Hematopoietic multipotent progenitor cell treated with erythropoietin and hydrocortisone succinate and interleukin-3 and kit ligand, for 4 days (in vitro differentiated cells): ENCODE measurements around the gene C9orf43.
A peak's percentile ranks its signal among the peaks of the same experiment; 100 is the strongest.

ENCODE experiments used
- DNase-seq: peaks from one replicate; pipeline ENCODE4 v3.0.0-alpha.2; 2015

Gene C9orf43

DNA sequence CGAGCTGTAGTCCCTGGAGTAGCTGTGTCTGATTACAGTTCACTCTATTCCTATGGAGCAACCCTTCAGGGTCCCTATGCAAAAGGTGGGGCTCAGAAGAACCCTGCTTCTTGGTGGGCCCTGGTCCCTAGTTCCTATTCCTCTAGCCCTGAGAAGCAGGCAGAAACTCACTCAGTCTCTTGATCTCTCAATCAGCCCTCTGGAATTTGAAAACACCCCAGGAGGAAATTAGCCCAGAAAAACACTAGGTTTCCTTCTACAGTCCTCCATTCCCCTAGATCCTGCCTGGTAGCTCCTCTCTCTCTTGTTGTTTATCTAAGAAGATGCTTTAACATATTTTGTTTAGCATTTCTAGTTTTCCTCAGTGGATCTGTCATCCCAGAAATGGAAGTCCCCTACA is 60.6 kb downstream of the C9orf43 start:
- no peak for DNase-seq

DNA sequence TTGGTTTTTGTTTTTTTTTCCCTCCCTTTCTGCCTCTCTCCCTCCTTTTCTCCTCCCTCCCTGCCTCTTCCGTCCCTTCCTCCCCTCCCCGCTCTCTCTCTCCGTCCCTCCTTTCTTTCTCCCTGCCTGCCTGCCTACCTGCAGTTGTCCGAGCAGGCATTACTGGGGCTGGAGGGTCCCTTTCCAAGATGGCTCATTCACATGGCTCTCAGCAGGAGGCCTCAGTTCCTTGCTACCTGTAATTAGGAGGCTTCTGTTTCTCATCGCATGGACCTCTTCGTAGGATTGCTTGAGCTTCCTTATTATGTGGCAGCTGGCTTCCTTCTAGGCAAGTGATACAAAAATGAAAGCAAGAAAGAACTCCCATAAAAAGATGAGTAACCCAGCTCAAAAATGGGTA is 61.0 kb downstream of the C9orf43 start:
- no peak for DNase-seq

DNA sequence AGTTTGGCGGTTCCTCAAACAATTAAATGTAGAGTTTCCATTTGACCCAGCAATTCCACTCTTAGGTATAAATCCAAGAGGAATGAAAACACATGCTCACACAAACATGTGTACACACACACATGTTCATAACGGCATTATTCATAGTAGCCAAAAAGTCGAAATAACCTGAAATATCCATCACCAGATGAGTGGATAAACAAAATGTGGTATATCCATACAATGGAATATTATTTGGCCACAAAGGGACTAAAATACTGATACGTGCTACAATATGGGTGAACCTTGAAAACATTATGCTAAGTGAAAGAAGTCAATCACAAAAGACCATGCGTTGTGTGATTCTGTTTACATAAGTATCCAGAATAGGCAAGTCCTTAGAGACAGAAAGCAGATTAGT is 61.7 kb downstream of the C9orf43 start:
- DNase-seq: no peak

DNA sequence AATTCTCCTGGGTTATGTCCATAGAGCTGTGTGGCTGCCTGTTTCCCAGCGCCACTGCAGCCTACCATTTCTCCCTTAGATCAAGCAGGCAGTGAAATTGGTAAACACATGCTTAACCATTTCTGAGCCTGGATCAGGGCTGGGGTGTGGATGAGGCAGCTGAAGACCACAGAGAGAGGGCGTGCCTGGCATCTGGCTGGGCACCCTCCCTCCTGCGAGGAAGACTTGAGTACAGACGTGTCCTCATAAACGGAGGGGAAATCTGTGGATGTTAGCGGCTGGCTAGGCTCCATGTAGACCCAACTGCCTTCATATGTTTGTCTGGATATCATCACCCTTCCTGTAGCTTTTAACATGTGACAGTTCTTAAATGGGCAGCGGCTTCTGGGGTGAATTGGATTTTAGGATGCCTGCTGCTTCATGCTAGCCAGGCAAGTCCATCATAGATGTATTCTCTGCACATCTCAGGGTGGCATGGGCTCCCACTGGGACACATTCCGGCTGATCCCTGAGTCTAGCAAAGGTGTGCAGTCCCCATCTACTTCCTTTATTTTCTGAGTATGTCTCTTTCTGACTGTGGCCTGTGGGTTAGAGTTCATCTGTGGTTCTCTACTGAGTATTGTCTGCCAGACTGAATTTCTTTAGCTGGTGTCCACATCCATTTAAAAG is 63.9 kb downstream of the C9orf43 start:
- DNase-seq: peak; percentile 30

DNA sequence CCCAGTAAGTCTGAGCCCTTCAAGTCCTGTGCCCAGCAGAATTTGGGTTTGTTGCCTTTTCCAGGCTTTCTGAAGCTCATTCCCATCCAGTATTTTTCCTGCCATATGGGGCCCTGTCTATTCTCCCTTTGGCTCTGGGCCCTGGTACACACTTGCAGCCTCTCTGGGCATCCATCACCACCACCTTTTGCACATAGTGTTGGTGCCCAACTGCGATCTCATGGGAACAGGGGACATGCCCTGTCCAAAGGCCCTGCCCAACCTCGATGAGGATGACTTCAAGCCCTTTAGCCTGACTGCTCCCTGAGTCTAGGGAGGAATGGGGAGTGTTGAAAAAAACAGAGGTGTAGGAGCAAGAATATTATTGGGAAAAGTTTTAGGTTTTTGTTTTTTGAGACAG is 64.5 kb downstream of the C9orf43 start:
- DNase-seq: no peak

DNA sequence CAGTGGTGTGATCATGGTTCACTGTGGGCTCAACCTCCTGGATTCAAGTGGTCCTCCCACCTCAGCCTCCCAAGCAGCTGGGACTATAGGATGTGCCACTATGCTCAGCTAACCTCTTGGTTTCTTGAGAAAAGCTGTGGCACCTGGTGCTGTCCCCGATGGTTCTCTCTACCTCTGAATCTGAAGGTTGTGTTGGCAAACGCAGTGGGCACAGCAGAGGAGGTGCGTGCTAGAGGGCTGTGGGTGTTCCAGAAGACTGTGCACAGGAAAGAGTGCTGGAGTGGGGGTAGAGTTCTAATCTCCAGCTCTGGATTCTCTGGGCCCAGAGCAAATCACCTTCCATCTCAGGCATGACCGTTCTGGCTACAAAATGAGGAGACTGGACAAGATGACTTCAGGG is 65.4 kb downstream of the C9orf43 start:
- no peak for DNase-seq

DNA sequence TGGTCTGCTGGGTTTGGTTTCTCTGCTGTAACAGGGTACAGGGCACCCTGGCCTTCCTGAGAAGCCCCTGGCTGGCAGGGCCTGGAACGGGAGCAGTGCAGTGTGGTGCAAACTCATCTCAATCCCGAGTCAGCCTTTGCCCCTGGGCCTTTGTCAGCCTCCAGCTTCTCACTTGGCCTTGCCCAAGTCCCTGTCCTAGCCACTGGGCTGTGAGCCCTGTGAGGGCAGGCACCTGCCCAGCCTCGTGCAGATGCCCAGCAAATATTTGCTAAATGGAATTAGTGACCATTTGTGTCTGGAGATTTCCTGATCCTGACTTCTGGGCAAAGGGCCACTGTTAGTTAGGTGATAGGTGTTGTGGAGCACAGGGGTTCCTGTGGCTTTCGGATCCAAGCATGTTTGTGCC is 66.0 kb downstream of the C9orf43 start:
- no peak for DNase-seq

DNA sequence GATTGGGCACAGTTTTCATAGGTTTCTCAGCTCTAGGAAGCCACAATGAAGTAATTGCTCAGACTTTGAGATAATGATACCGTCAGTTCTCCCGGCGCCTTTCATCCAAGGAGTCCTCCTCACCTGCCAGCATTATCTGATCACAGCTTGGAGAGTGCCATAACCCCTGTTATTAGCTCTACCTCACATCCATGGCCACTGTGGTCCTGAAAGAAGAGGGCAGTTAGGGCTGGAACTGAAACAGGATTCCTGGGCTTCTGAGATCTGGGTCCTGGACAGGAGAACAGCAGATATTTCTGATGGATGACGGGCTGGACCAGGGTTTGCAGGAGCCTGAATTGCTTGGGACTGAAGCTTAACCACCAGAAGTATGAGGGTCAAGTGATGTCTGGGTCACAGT is 66.5 kb downstream of the C9orf43 start:
- no peak for DNase-seq

DNA sequence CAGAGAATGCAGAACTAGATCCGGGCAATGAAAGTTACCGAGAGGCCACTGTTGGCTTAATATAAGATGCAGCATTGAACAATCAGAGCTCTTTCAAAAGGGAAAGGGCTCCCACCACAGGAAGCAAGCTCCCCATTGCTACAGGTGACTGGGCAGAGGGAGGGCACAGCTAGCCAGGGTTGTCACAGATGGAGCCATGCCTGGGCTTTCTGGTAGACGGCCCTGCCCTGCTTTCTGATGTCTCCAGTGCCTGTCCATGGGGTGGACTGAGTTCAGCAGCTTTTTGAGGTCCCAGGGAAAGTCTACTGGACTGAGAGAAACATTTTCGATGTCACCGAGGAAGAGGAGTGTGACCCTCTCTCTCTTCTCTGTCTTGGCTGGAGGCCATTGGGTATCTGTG is 67.1 kb downstream of the C9orf43 start:
- DNase-seq: no peak

DNA sequence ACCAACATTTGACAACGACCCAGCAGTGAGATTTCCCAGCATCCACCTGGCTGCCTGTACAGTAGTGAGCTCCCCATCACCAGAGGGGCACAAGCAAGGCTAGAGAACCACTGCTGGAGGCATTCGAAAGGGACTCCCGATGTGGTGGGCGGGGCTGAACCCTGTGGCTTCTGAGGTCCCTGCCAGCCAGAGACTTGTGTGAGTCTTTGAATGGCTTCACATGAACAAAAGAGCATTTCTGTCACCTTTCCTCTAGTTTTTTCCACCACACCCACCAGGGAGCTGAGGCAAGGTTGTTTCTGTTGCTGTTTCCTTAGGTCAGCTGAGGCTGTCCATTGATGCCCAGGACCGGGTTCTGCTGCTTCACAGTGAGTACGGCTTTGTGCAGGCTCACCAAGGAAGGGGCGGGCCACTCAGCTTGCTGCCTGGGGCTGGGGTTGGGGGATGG is 68.7 kb downstream of the C9orf43 start:
- DNase-seq: peak; percentile 65
